ENCODE measurements around the gene GGA1.
"Not testable (repeated sequence)": the region's sequence is repeated elsewhere in the genome, so short reads cannot be mapped to it uniquely, and the experiment has no call there.

Gene GGA1

DNA sequence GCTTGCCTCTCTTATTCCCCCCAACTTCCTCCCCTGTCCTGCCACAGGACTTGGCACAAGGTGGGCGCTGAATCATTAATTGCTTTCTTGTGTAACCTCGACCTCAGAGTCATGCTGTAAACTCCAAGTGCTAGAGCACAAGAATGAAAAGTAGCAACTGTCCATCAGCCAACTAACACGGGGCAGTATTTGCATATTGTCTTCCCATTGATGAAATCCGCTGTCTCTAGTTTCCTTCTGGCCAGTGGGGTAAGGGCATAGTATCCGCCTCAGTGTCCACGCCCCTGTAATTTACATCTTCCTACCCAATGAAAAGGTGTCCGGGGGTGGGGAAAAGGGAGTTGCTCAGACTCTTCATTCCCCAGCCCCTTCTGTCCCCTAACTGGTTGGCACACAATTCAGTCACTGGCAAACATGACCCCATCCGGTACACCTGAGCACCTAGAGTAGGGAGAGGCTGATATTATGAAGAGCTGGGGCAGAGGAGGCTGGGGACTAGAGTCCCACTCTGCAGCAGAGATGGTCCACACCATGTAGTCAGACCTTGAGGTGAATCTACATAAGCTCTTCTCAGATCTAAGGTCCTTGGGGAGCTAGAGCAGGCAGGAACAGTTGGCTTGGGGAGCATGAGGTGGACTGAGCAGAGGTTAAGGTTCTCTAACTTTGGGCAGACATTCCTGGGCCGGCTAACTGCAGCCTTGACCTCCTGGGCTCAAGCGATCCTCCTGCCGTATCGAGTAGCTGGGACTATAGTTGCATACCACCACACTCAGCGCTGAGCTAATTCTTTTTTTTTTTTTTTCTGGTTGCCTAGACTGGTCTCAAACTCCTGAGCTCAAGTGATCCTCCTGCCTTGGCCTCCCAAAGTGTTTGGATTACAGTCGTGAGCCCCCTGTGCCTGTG lies 6.8 kb upstream of the GGA1 start:
- H3K4me3 ChIP-seq (ENCODE audit: low read length), result peak overlapping the region; percentile 29; the same call in 1 of the 2 replicates
- no peaks in the 10 kb centered on the region for H3K9me3 ChIP-seq (ENCODE audit: insufficient read depth, low read length)
- H3K36me3 ChIP-seq (replicated peaks; ENCODE audit: low read depth, low read length), result no peaks in the 10 kb centered on the region
- TF ChIP-seq, protein P1, sequence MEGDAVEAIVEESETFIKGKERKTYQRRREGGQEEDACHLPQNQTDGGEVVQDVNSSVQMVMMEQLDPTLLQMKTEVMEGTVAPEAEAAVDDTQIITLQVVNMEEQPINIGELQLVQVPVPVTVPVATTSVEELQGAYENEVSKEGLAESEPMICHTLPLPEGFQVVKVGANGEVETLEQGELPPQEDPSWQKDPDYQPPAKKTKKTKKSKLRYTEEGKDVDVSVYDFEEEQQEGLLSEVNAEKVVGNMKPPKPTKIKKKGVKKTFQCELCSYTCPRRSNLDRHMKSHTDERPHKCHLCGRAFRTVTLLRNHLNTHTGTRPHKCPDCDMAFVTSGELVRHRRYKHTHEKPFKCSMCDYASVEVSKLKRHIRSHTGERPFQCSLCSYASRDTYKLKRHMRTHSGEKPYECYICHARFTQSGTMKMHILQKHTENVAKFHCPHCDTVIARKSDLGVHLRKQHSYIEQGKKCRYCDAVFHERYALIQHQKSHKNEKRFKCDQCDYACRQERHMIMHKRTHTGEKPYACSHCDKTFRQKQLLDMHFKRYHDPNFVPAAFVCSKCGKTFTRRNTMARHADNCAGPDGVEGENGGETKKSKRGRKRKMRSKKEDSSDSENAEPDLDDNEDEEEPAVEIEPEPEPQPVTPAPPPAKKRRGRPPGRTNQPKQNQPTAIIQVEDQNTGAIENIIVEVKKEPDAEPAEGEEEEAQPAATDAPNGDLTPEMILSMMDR (IDR thresholded peaks at IDR 0.05; ENCODE audit: low read depth, low read length), result no peak
- TF ChIP-seq EZH2phosphoT487 (IDR thresholded peaks at IDR 0.05; ENCODE audit: low read depth), result no peak
- H3K9ac ChIP-seq (ENCODE audit: low read length), result no peak overlapping the region
- H3K27me3 ChIP-seq (ENCODE audit: low read depth, low read length), result peaks cover 24% of the 10 kb centered on the region
- no peaks in the 10 kb centered on the region for H3K79me2 ChIP-seq (ENCODE audit: low read length)
- no peak overlapping the region for H3K27ac ChIP-seq (ENCODE audit: low read length)
- peaks cover 4% of the 10 kb centered on the region for H3K4me1 ChIP-seq (ENCODE audit: low read length)
- H3K4me2 ChIP-seq (ENCODE audit: low read length), result peak overlapping the region; percentile 31
- H2AFZ ChIP-seq (ENCODE audit: low read depth, low read length), result 0 out of 2 replicates have a peak overlapping the region, but pooled peaks have one; percentile 46
- no peaks in the 10 kb centered on the region for H4K20me1 ChIP-seq (ENCODE audit: insufficient read depth, low read length)

- H3K9me3 ChIP-seq (ENCODE audit: insufficient read depth, low read length); H3K4me1 ChIP-seq (ENCODE audit: low read length): not testable (repeated sequence)
- peaks cover 24% of the 10 kb centered on the region for H3K27me3 ChIP-seq (ENCODE audit: low read depth, low read length)
These were observed 5.9 kb upstream of the GGA1 start for GRCh38 chr22:37602546-37603277.

GRCh38 chr22:37604074-37604473 lies 4.6 kb upstream of the GGA1 start:
- Histone ChIP-seq H4K20me1 (ENCODE audit: insufficient read depth, low read length) (no peaks in the 10 kb centered on the region), H3K36me3 (replicated peaks; ENCODE audit: low read depth, low read length) (no peaks in the 10 kb centered on the region), H2AFZ (ENCODE audit: low read depth, low read length) (no peak overlapping the region), H3K9ac (ENCODE audit: low read length) (no peak overlapping the region), H3K4me2 (ENCODE audit: low read length) (no peak overlapping the region), H3K79me2 (ENCODE audit: low read length) (peaks cover 3% of the 10 kb centered on the region), H3K27me3 (ENCODE audit: low read depth, low read length) (peaks cover 24% of the 10 kb centered on the region), H3K27ac (ENCODE audit: low read length) (no peak overlapping the region), H3K4me3 (ENCODE audit: low read length) (no peak overlapping the region), H3K4me1 (ENCODE audit: low read length) (peaks cover 7% of the 10 kb centered on the region), H3K9me3 (ENCODE audit: insufficient read depth, low read length) (no peaks in the 10 kb centered on the region)
- TF ChIP-seq, protein P1 (IDR thresholded peaks at IDR 0.05; ENCODE audit: low read depth, low read length), result no peak
- TF ChIP-seq EZH2phosphoT487 (IDR thresholded peaks at IDR 0.05; ENCODE audit: low read depth), result no peak

More at GRCh38 chr22:37602546-37603277, 5.9 kb upstream of the GGA1 start:
- H3K4me3 ChIP-seq (ENCODE audit: low read length); H3K36me3 ChIP-seq (replicated peaks; ENCODE audit: low read depth, low read length); H3K4me2 ChIP-seq (ENCODE audit: low read length); H3K79me2 ChIP-seq (ENCODE audit: low read length); H2AFZ ChIP-seq (ENCODE audit: low read depth, low read length); H3K27ac ChIP-seq (ENCODE audit: low read length); H4K20me1 ChIP-seq (ENCODE audit: insufficient read depth, low read length); H3K9ac ChIP-seq (ENCODE audit: low read length): not testable (repeated sequence)

DNA sequence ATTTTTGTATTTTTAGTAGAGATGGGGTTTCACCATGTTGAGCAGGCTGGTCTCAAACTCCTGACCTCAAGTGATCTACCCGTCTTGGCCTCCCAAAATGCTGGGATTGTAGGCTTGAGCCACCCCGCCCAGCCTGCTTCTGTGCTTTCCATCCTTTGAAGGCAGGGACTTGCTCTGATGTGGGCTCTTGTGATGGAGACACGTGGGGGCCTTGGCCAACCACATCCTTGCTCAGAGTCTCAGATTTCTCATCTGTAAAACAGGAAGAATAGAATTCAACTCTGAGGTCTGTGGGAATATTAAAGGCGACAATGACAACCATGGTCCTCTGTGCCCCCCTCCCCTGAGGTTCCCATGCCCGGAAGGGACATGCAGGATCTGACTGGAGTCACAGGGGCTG lies 3.8 kb upstream of the GGA1 start:
- peaks cover 11% of the 10 kb centered on the region for H3K79me2 ChIP-seq (ENCODE audit: low read length)
- H3K27me3 ChIP-seq (ENCODE audit: low read depth, low read length), result peaks cover 24% of the 10 kb centered on the region
- no peak overlapping the region for H2AFZ ChIP-seq (ENCODE audit: low read depth, low read length)
- H4K20me1 ChIP-seq (ENCODE audit: insufficient read depth, low read length), result no peaks in the 10 kb centered on the region
- no peaks in the 10 kb centered on the region for H3K9me3 ChIP-seq (ENCODE audit: insufficient read depth, low read length)
- no peak overlapping the region for H3K4me2 ChIP-seq (ENCODE audit: low read length)
- no peak overlapping the region for H3K9ac ChIP-seq (ENCODE audit: low read length)
- H3K4me3 ChIP-seq (ENCODE audit: low read length), result no peak overlapping the region
- no peaks in the 10 kb centered on the region for H3K36me3 ChIP-seq (replicated peaks; ENCODE audit: low read depth, low read length)
- H3K27ac ChIP-seq (ENCODE audit: low read length), result no peak overlapping the region
- H3K4me1 ChIP-seq (ENCODE audit: low read length), result peaks cover 7% of the 10 kb centered on the region
- TF ChIP-seq, protein P1 (IDR thresholded peaks at IDR 0.05; ENCODE audit: low read depth, low read length), result no peak
- no peak for TF ChIP-seq EZH2phosphoT487 (IDR thresholded peaks at IDR 0.05; ENCODE audit: low read depth)
